MCF 10A (cell line): ENCODE data around the gene OR1E2. TPM values are rescaled to one million over a fixed set of nuclear protein-coding genes. Genes with fewer than 3 reads are reported as not detected.

Experiments used
- BruUV-seq: library from RNA; stranded (reverse); fragments of 400-500 nt; replicated peaks from 2 replicates; lab custom pipeline; 2021; lab: Mats Ljungman, UMichigan
- CTCF ChIA-PET: fragments of 300-600 bp; sonication (Branson Sonifier 250); formaldehyde crosslinking; extraction: SDS; loops from one replicate; lab custom pipeline; 2021; ENCODE audit warnings: antibody characterized with exemption, inconsistent platforms; lab: Yijun Ruan, JAX
- POLR2A ChIA-PET: fragments of 300-600, 350-650 bp; sonication (Branson Sonifier 250); formaldehyde crosslinking; extraction: SDS; loops from one replicate; lab custom pipeline; 2020; ENCODE audit warnings: antibody characterized with exemption, inconsistent platforms; lab: Yijun Ruan, JAX
- DNase-seq: peaks from one replicate; pipeline ENCODE4 v3.0.0-alpha.2; 2018; ENCODE audit not compliant: unreplicated experiment
- H3K27ac Mint-ChIP-seq: one replicate; pipeline ENCODE4 v1.8.0; 2022; ENCODE audit warnings: mild to moderate bottlenecking, low read depth, mixed read lengths; ENCODE audit not compliant: unreplicated experiment
- H3K27me3 Mint-ChIP-seq: one replicate; pipeline ENCODE4 v1.8.0; 2022; ENCODE audit warnings: mixed read lengths; ENCODE audit not compliant: insufficient read depth, unreplicated experiment
- H3K36me3 Mint-ChIP-seq: one replicate; pipeline ENCODE4 v1.8.0; 2022; ENCODE audit warnings: mild to moderate bottlenecking, moderate library complexity, mixed read lengths; ENCODE audit not compliant: insufficient read depth, unreplicated experiment
- H3K4me1 Mint-ChIP-seq: one replicate; pipeline ENCODE4 v1.8.0; 2022; ENCODE audit warnings: mixed read lengths; ENCODE audit not compliant: insufficient read depth, unreplicated experiment
- H3K4me3 Mint-ChIP-seq: one replicate; pipeline ENCODE4 v1.8.0; 2022; ENCODE audit warnings: mild to moderate bottlenecking, moderate library complexity, mixed read lengths; ENCODE audit not compliant: unreplicated experiment
- H3K9me3 Mint-ChIP-seq: one replicate; pipeline ENCODE4 v1.8.0; 2022; ENCODE audit warnings: mixed read lengths; ENCODE audit not compliant: unreplicated experiment
- CTCF ChIP-seq: fragments of 200-600 bp; IDR thresholded peaks from one replicate; pipeline ENCODE4 v1.8.0; 2022; ENCODE audit warnings: antibody characterized with exemption, mild to moderate bottlenecking; ENCODE audit not compliant: unreplicated experiment
- intact Hi-C: fragments of 100-400 bp; cut with micrococcal nuclease; formaldehyde crosslinking; loops from 2 replicates; pipeline ENCODE4 v1.14.1; 2022
- total RNA-seq: library from RNA; stranded (reverse); gene quantifications from 2 replicates; pipeline ENCODE4 v1.2.3, GENCODE V29; 2022

OR1E2 gene
- total RNA-seq, 1 experiment from 2014 or later: not detected

- H3K36me3 Mint-ChIP-seq: no peaks in the 10 kb centered on the region
- no TSS peak for BruUV-seq
- no peaks in the 10 kb centered on the region for H3K4me1 Mint-ChIP-seq
- H3K9me3 Mint-ChIP-seq: peaks cover 37% of the 10 kb centered on the region
- POLR2A ChIA-PET: no interaction called here
- H3K27me3 Mint-ChIP-seq: peaks cover 24% of the 10 kb centered on the region
- H3K4me3 Mint-ChIP-seq: no peak overlapping the region
- intact Hi-C loops: no loop called here
- H3K27ac Mint-ChIP-seq: no peak overlapping the region
- TF ChIP-seq CTCF: no peak
- CTCF ChIA-PET: interaction anchor here (0.6 kb wide), 1 partner anchor 223 kb away, joined by 3 read pairs; no protein-coding TSS in a partner anchor
- DNase-seq: no peak
Measured at GRCh38 chr17:3389791-3390190, 43.9 kb downstream of the OR1E2 start.

GRCh38 chr17:3385869-3386816 is 47.5 kb downstream of the OR1E2 start, which contains the start of gene OR3A2:
Gene OR3A2 (minus strand): TSS chr17:3386308.
- POLR2A ChIA-PET: no interaction called here
- DNase-seq: no peak
- no TSS peak for BruUV-seq
- peaks cover 26% of the 10 kb centered on the region for H3K27me3 Mint-ChIP-seq
- CTCF ChIA-PET: no interaction called here
- no peak for TF ChIP-seq CTCF
- no peak within 1 kb of the TSS for H3K4me3 Mint-ChIP-seq
- H3K27ac Mint-ChIP-seq: no peak within 1 kb of the TSS
- no peaks in the 10 kb centered on the region for H3K36me3 Mint-ChIP-seq
- peaks cover 22% of the 10 kb centered on the region for H3K9me3 Mint-ChIP-seq
- H3K4me1 Mint-ChIP-seq: no peaks in the 10 kb centered on the region
- intact Hi-C loops: no loop called here

Other genes with a start within 250 kb of the OR1E2 start
- gene OR1A2, start 236.3 kb downstream of the OR1E2 start, total RNA-seq: not detected in 2 replicates
- not detected in 2 replicates for gene OR1A1, start 226.2 kb downstream of the OR1E2 start, total RNA-seq
- gene OR3A1, start 135.5 kb downstream of the OR1E2 start, total RNA-seq: not detected in 2 replicates
- not detected in 2 replicates for gene OR3A2, start 47.5 kb downstream of the OR1E2 start, total RNA-seq
- not detected in 2 replicates for gene OR1E1, start 35.4 kb downstream of the OR1E2 start, total RNA-seq
- gene OR3A3, start 22.5 kb downstream of the OR1E2 start, total RNA-seq: not detected in 2 replicates
- gene SPATA22, start 38.0 kb upstream of the OR1E2 start, total RNA-seq: not detected in 2 replicates
- 0.54 TPM in 2 replicates for gene ASPA, start 42.2 kb upstream of the OR1E2 start, total RNA-seq
- gene TRPV3, start 124.0 kb upstream of the OR1E2 start, total RNA-seq: 4.4 and 5.4 TPM in 2 replicates
- gene TRPV1, start 175.6 kb upstream of the OR1E2 start, total RNA-seq: 2.7 and 5.4 TPM in 2 replicates
- 6.3 and 8.3 TPM in 2 replicates for gene SHPK, start 202.4 kb upstream of the OR1E2 start, total RNA-seq
- 7.1 and 11.4 TPM in 2 replicates for gene CTNS, start 202.9 kb upstream of the OR1E2 start, total RNA-seq
- gene TAX1BP3, start 234.7 kb upstream of the OR1E2 start, total RNA-seq: 130 and 147 TPM in 2 replicates
- 72.2 and 78.5 TPM in 2 replicates for gene EMC6, start 235.0 kb upstream of the OR1E2 start, total RNA-seq